Astrocyte (in vitro differentiated cells and primary cell): ENCODE data around the gene B3GALT4. TPM values are rescaled to one million over a fixed set of nuclear protein-coding genes. Genes with fewer than 3 reads are reported as not detected.
A peak's percentile ranks its signal among the peaks of the same experiment; 100 is the strongest.

Source experiments
- DNase-seq: peaks from one replicate; pipeline ENCODE4 v3.0.0-alpha.2; 2010; ENCODE audit warnings: low read depth
- FAIRE-seq: peaks from 2 replicates; lab custom pipeline; 2011; peaks lifted over from hg19 to GRCh38; lab: Jason Lieb, UNC
- H2AFZ ChIP-seq: 2 replicates; pipeline ENCODE4 v1.6.0; 2012; ENCODE audit warnings: low read depth, low read length, inconsistent platforms
- H3K27ac ChIP-seq: 2 replicates; pipeline ENCODE4 v1.5.1; 2011; ENCODE audit warnings: low read depth, low read length, inconsistent platforms
- H3K27me3 ChIP-seq: 2 replicates; pipeline ENCODE4 v1.6.0; 2011; ENCODE audit warnings: low read length, inconsistent platforms; ENCODE audit not compliant: insufficient read depth
- H3K36me3 ChIP-seq: 2 replicates; pipeline ENCODE4 v1.5.1; 2011; ENCODE audit warnings: low read length, inconsistent platforms; ENCODE audit not compliant: insufficient read depth
- H3K4me1 ChIP-seq: 2 replicates; pipeline ENCODE4 v1.5.1; 2011; ENCODE audit warnings: low read length, inconsistent platforms; ENCODE audit not compliant: insufficient read depth
- H3K4me2 ChIP-seq: 2 replicates; pipeline ENCODE4 v1.6.0; 2012; ENCODE audit warnings: low read length, inconsistent platforms
- H3K4me3 ChIP-seq: 2 replicates; pipeline ENCODE4 v1.5.1; 2011; ENCODE audit warnings: low read depth, mild to moderate bottlenecking, low read length, inconsistent platforms; ENCODE audit not compliant: insufficient read depth
- H3K79me2 ChIP-seq: 2 replicates; pipeline ENCODE4 v1.6.0; 2012; ENCODE audit warnings: mild to moderate bottlenecking, low read length, inconsistent platforms; ENCODE audit not compliant: insufficient read depth
- H3K9ac ChIP-seq: 2 replicates; pipeline ENCODE4 v1.6.0; 2012; ENCODE audit warnings: mild to moderate bottlenecking, low read length, inconsistent platforms
- H3K9me3 ChIP-seq: 2 replicates; pipeline ENCODE4 v1.5.1; 2012; ENCODE audit warnings: low read depth, mild to moderate bottlenecking, low read length, inconsistent platforms; ENCODE audit not compliant: insufficient read depth
- H4K20me1 ChIP-seq: 2 replicates; pipeline ENCODE4 v1.6.0; 2012; ENCODE audit warnings: low read length, inconsistent platforms; ENCODE audit not compliant: insufficient read depth
- H3K27ac Mint-ChIP-seq: one replicate; pipeline ENCODE4 v1.8.0; 2021; ENCODE audit warnings: mild to moderate bottlenecking, mixed read lengths; ENCODE audit not compliant: unreplicated experiment
- H3K27me3 Mint-ChIP-seq: one replicate; pipeline ENCODE4 v1.8.0; 2021; ENCODE audit warnings: low read depth, mixed read lengths; ENCODE audit not compliant: unreplicated experiment
- H3K36me3 Mint-ChIP-seq: one replicate; pipeline ENCODE4 v1.8.0; 2021; ENCODE audit warnings: low read depth, mixed read lengths; ENCODE audit not compliant: unreplicated experiment
- H3K4me1 Mint-ChIP-seq: one replicate; pipeline ENCODE4 v1.8.0; 2021; ENCODE audit warnings: low read depth, mixed read lengths; ENCODE audit not compliant: unreplicated experiment
- H3K4me3 Mint-ChIP-seq: one replicate; pipeline ENCODE4 v1.8.0; 2021; ENCODE audit warnings: mild to moderate bottlenecking, moderate library complexity, mixed read lengths; ENCODE audit not compliant: unreplicated experiment
- H3K9me3 Mint-ChIP-seq: one replicate; pipeline ENCODE4 v1.8.0; 2021; ENCODE audit warnings: mild to moderate bottlenecking, mixed read lengths; ENCODE audit not compliant: unreplicated experiment
- CTCF ChIP-seq: IDR thresholded peaks from 2 replicates; pipeline ENCODE4 v1.5.1; 2011; ENCODE audit warnings: low read depth, mild to moderate bottlenecking, inconsistent platforms, low read length, moderate library complexity; ENCODE audit not compliant: insufficient read depth
- EZH2 ChIP-seq: IDR thresholded peaks from 2 replicates; pipeline ENCODE4 v1.6.1; 2012; ENCODE audit warnings: mild to moderate bottlenecking, low read length, inconsistent platforms; ENCODE audit not compliant: insufficient read depth
- total RNA-seq: library from RNA; stranded (reverse); gene quantifications from 2 replicates; pipeline ENCODE4 v1.2.1, GENCODE V29; 2021

The B3GALT4 gene
- total RNA-seq, 1 donor from 2014 or later: 1.5 TPM

- no peak for FAIRE-seq
- Histone ChIP-seq H3K9ac (peak overlapping the region; percentile 87), H2AFZ (peak overlapping the region; percentile 83), H3K4me1 (peaks cover 31% of the 10 kb centered on the region), H3K4me2 (peak overlapping the region; percentile 99), H3K27me3 (no peaks in the 10 kb centered on the region), H3K9me3 (no peaks in the 10 kb centered on the region), H4K20me1 (peaks cover 3% of the 10 kb centered on the region), H3K27ac (peak overlapping the region; percentile 73), H3K36me3 (peaks cover 6% of the 10 kb centered on the region), H3K4me3 (peak overlapping the region; percentile 68), H3K79me2 (no peaks in the 10 kb centered on the region)
- peaks cover 3% of the 10 kb centered on the region for H3K27me3 Mint-ChIP-seq
- peaks cover 8% of the 10 kb centered on the region for H3K36me3 Mint-ChIP-seq
- peaks cover 26% of the 10 kb centered on the region for H3K4me1 Mint-ChIP-seq
- peaks cover 4% of the 10 kb centered on the region for H3K9me3 Mint-ChIP-seq
- peak overlapping the region; percentile 84 for H3K4me3 Mint-ChIP-seq
- peak overlapping the region; percentile 77 for H3K27ac Mint-ChIP-seq
- DNase-seq: peak; percentile 25
- TF ChIP-seq CTCF: peak; percentile 9
- no peak for TF ChIP-seq EZH2
Observed at GRCh38 chr6:33248643-33248931, 28.3 kb upstream of the B3GALT4 start.

GRCh38 chr6:33248932-33249731, 27.8 kb upstream of the B3GALT4 start:
- Mint-ChIP-seq H3K9me3 (peaks cover 4% of the 10 kb centered on the region), H3K4me3 (peak overlapping the region; percentile 84), H3K36me3 (peaks cover 8% of the 10 kb centered on the region), H3K27me3 (peaks cover 3% of the 10 kb centered on the region), H3K27ac (peak overlapping the region; percentile 89), H3K4me1 (peaks cover 26% of the 10 kb centered on the region)
- H3K79me2 ChIP-seq: no peaks in the 10 kb centered on the region
- FAIRE-seq (peak; percentile 49), DNase-seq (peak; percentile 98)
- H3K9me3 ChIP-seq: no peaks in the 10 kb centered on the region
- TF ChIP-seq EZH2: no peak
- TF ChIP-seq CTCF: no peak
- peaks cover 31% of the 10 kb centered on the region for H3K4me1 ChIP-seq
- peak overlapping the region; percentile 83 for H2AFZ ChIP-seq
- peaks cover 3% of the 10 kb centered on the region for H4K20me1 ChIP-seq
- peak overlapping the region; percentile 68 for H3K4me3 ChIP-seq
- H3K36me3 ChIP-seq: peaks cover 6% of the 10 kb centered on the region
- H3K27ac ChIP-seq: peak overlapping the region; percentile 83
- peak overlapping the region; percentile 99 for H3K4me2 ChIP-seq
- H3K27me3 ChIP-seq: no peaks in the 10 kb centered on the region
- H3K9ac ChIP-seq: peak overlapping the region; percentile 88
